K562 (cell line): ENCODE data around the gene NCKAP1. TPM values are rescaled to one million over a fixed set of nuclear protein-coding genes. Genes with fewer than 3 reads are reported as not detected.

Source experiments
- BHLHE40 ChIP-seq: IDR thresholded peaks from 2 replicates; pipeline ENCODE4 v1.6.1; 2011; ENCODE audit warnings: low read length, improper control_type of control experiment
- DPF2 ChIP-seq: fragments of 450-650 bp; IDR thresholded peaks from 2 replicates; pipeline ENCODE4 v1.6.1; 2016
- GTF2E2 ChIP-seq: fragments of 200-800 bp; sonication (Bioruptor generic); IDR thresholded peaks from 2 replicates; pipeline ENCODE4 v1.6.1; 2016; ENCODE audit warnings: missing genetic modification characterization, missing compliant biosample characterization
- HDAC1 ChIP-seq, 2 experiments: fragments of 450-650 bp; IDR thresholded peaks; 2 replicates each; pipeline ENCODE4 v1.6.1; 2016 to 2017; ENCODE audit warnings: inconsistent platforms in 1 of 2, mild to moderate bottlenecking in 1 of 2, moderate library complexity in 1 of 2
- HDAC2 ChIP-seq: fragments of 450-650 bp; IDR thresholded peaks from 2 replicates; pipeline ENCODE4 v1.6.1; 2016; ENCODE audit warnings: mild to moderate bottlenecking
- NRF1 ChIP-seq, 2 experiments: fragments of 450-650 bp; IDR thresholded peaks in 1 of 2; conservative IDR thresholded peaks in 1 of 2; 2 replicates each; pipeline ENCODE4 v1.6.1; 2014; ENCODE audit warnings: mild to moderate bottlenecking in 2 of 2
- PRMT5 ChIP-seq: sonication (generic); formaldehyde crosslinking; IDR thresholded peaks from 2 replicates; pipeline ENCODE4 v1.5.0; 2020; ENCODE audit warnings: missing genetic modification reagents
- TRIM24 ChIP-seq, 2 experiments: fragments of 450-650 bp; IDR thresholded peaks; 2 replicates each; pipeline ENCODE4 v1.6.1; 2016
- USF1 ChIP-seq: sonication (generic); formaldehyde crosslinking; IDR thresholded peaks from 2 replicates; pipeline ENCODE4 v1.9.0; 2022; ENCODE audit warnings: mild to moderate bottlenecking, missing genetic modification reagents
- ZBTB1 ChIP-seq: sonication (generic); formaldehyde crosslinking; IDR thresholded peaks from 2 replicates; pipeline ENCODE4 v1.8.1; 2023; ENCODE audit warnings: missing genetic modification reagents, low read depth, mild to moderate bottlenecking, borderline replicate concordance
- ZBTB33 ChIP-seq: sonication (generic); formaldehyde crosslinking; IDR thresholded peaks from 2 replicates; pipeline ENCODE4 v1.8.1; 2023; ENCODE audit warnings: mild to moderate bottlenecking, missing genetic modification reagents
- ZNF586 ChIP-seq: fragments of 450-650 bp; formaldehyde crosslinking; conservative IDR thresholded peaks from 2 replicates; pipeline ENCODE4 v1.4.0; 2020; ENCODE audit warnings: mild to moderate bottlenecking, moderate library complexity
- ZNF740 ChIP-seq, 3 experiments: fragments of 200-800 bp in 1 of 3; sonication (Bioruptor generic) in 1 of 3; sonication (generic) in 1 of 3; formaldehyde crosslinking in 1 of 3; IDR thresholded peaks; 2 replicates each; pipeline versions ENCODE4 v1.6.1 to v1.8.0; 2016 to 2022; ENCODE audit warnings: mild to moderate bottlenecking in 2 of 3, missing compliant biosample characterization in 2 of 3, missing genetic modification characterization in 2 of 3, missing genetic modification reagents in 1 of 3
- polyA plus RNA-seq, 8 experiments: library from polyadenylated mRNA; depleted of rRNA in 4 of 8; stranded (reverse) in 5 of 8; unstranded in 3 of 8; fragments of >200 nt; fragmentation: Nextera tagmentation in 2 of 8; fragmentation: Illumina TruSeq in 1 of 8; extraction: Ambion mirVana in 2 of 8; extraction: Trizol in 1 of 8; gene quantifications; 2 replicates each; pipeline versions ENCODE4 v1.2.1 to v1.2.3, GENCODE V29; 2011 to 2014; ENCODE audit warnings: inconsistent platforms in 1 of 8, missing spikeins in 1 of 8
- total RNA-seq, 7 experiments: library from RNA; depleted of rRNA in 6 of 7; stranded (reverse); fragments of >200 nt in 6 of 7; fragmentation: Illumina TruSeq in 2 of 7; extraction: Trizol in 2 of 7; gene quantifications; 2 replicates each; pipeline versions ENCODE4 v1.2.1 to v1.2.3, GENCODE V29; 2011 to 2021; ENCODE audit warnings: low replicate concordance in 1 of 7
- TF ChIP-seq, protein P1 (sequence below): fragments of 250-450 bp; sonication (Bioruptor Pico); IDR thresholded peaks from 2 replicates; pipeline ENCODE4 v1.8.0; 2022; ENCODE audit warnings: moderate library complexity, mild to moderate bottlenecking, inconsistent platforms
- TF ChIP-seq, protein P2 (sequence below), 2 experiments: IDR thresholded peaks; 2 replicates each; pipeline ENCODE4 v1.6.1; 2012; ENCODE audit warnings: improper control_type of control experiment in 2 of 2, low read depth in 2 of 2, low read length in 2 of 2, borderline replicate concordance in 1 of 2

NCKAP1 gene
- total and polyA plus RNA-seq, 9 of the 15 experiments (the other 6 are each of a cell fraction or from before 2014, with no cell fraction given), result 34.0 to 153 (median 88.7) TPM

GRCh38 chr2:183038341-183039300 lies at the start of gene NCKAP1 (continued):
- peak in 1 of 2 experiments; percentile 25; a peak in 2 of 4 replicates for TF ChIP-seq NRF1 (conservative IDR thresholded peaks at IDR 0.05 in 1 of 2, IDR thresholded peaks at IDR 0.05 in 1 of 2)
- peak; percentile 86 for TF ChIP-seq USF1
- TF ChIP-seq DPF2, result peak; percentile 48; the same call in 1 of the 2 replicates
- peak; percentile 84 for TF ChIP-seq BHLHE40
- no peak for TF ChIP-seq ZNF586
- peak; percentile 87 for TF ChIP-seq GTF2E2 (tag)
- TF ChIP-seq ZBTB1 (CRISPR knock-in tag), result peak; percentile 96
- TF ChIP-seq PRMT5 (CRISPR knock-in tag), result no peak
- peak in 1 of 2 experiments; percentile 13; a peak in 1 of 4 replicates for TF ChIP-seq TRIM24 (IDR thresholded peaks at IDR 0.05)
- TF ChIP-seq HDAC1 (IDR thresholded peaks at IDR 0.05), result peak in 1 of 2 experiments; percentile 51; a peak in 2 of 4 replicates
- TF ChIP-seq HDAC2, result peak; percentile 52; the same call in 1 of the 2 replicates
- TF ChIP-seq ZBTB33 (CRISPR knock-in tag), result peak; percentile 65
- TF ChIP-seq ZNF740 (CRISPR knock-in tag; IDR thresholded peaks at IDR 0.05), result no peak; the same call in 1 of the 2 replicates
- 0 out of 4 replicates have a peak, but pooled peaks of 1 of the 2 experiments have one; percentile 26 for TF ChIP-seq ZNF740 (tag; IDR thresholded peaks at IDR 0.05)
- TF ChIP-seq, protein P1, sequence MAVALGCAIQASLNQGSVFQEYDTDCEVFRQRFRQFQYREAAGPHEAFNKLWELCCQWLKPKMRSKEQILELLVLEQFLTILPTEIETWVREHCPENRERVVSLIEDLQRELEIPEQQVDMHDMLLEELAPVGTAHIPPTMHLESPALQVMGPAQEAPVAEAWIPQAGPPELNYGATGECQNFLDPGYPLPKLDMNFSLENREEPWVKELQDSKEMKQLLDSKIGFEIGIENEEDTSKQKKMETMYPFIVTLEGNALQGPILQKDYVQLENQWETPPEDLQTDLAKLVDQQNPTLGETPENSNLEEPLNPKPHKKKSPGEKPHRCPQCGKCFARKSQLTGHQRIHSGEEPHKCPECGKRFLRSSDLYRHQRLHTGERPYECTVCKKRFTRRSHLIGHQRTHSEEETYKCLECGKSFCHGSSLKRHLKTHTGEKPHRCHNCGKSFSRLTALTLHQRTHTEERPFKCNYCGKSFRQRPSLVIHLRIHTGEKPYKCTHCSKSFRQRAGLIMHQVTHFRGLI (CRISPR knock-in tag), result 0 out of 2 replicates have a peak, but pooled peaks have one; percentile 52
- TF ChIP-seq, protein P2, sequence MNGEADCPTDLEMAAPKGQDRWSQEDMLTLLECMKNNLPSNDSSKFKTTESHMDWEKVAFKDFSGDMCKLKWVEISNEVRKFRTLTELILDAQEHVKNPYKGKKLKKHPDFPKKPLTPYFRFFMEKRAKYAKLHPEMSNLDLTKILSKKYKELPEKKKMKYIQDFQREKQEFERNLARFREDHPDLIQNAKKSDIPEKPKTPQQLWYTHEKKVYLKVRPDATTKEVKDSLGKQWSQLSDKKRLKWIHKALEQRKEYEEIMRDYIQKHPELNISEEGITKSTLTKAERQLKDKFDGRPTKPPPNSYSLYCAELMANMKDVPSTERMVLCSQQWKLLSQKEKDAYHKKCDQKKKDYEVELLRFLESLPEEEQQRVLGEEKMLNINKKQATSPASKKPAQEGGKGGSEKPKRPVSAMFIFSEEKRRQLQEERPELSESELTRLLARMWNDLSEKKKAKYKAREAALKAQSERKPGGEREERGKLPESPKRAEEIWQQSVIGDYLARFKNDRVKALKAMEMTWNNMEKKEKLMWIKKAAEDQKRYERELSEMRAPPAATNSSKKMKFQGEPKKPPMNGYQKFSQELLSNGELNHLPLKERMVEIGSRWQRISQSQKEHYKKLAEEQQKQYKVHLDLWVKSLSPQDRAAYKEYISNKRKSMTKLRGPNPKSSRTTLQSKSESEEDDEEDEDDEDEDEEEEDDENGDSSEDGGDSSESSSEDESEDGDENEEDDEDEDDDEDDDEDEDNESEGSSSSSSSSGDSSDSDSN (IDR thresholded peaks at IDR 0.05; ENCODE audit: borderline replicate concordance in 1 of 2, low read depth in 2 of 2, low read length in 2 of 2), result peak; percentile 34 to 81; a peak in 3 of 4 replicates
